Measurements from ENCODE around the gene MRPL54. TPM values are rescaled to one million over a fixed set of nuclear protein-coding genes. Genes with fewer than 3 reads are reported as not detected.

Gene MRPL54
- total and polyA plus RNA-seq, 2 experiments from 2014 or later: 57.9 to 73.0 TPM

GRCh38 chr19:3778899-3779723, 16.6 kb downstream of the MRPL54 start:
- Histone ChIP-seq H3K9me3 (ENCODE audit: low read depth) (no peaks in the 10 kb centered on the region), H3K27me3 (replicated peaks; ENCODE audit: insufficient read depth) (no peaks in the 10 kb centered on the region), H3K79me2 (ENCODE audit: insufficient read depth) (no peaks in the 10 kb centered on the region), H4K20me1 (ENCODE audit: insufficient read depth) (no peaks in the 10 kb centered on the region), H3K36me3 (ENCODE audit: low read depth) (no peaks in the 10 kb centered on the region), H3K9ac (no peak overlapping the region), H2AFZ (no peak overlapping the region), H3K4me2 (ENCODE audit: unreplicated experiment) (no peak overlapping the region), H3K4me3 (no peak overlapping the region), H3K27ac (no peak overlapping the region), H3F3A (ENCODE audit: insufficient read depth) (no peaks in the 10 kb centered on the region), H3K4me1 (ENCODE audit: insufficient read depth) (no peaks in the 10 kb centered on the region), H3K9me2 (ENCODE audit: insufficient read depth) (no peaks in the 10 kb centered on the region)
- 66 to 71% methylated on average over 26 to 44 of the region's 44 CpGs for WGBS, 2 experiments (ENCODE audit: low coverage in 1 of 2, low lambda C conversion rate in 2 of 2, missing lambda C conversion rate in 2 of 2)
- no peak for TF ChIP-seq EZH2 (IDR thresholded peaks at IDR 0.05; ENCODE audit: insufficient read depth, poor library complexity, severe bottlenecking)
- TF ChIP-seq EZH2phosphoT487 (IDR thresholded peaks at IDR 0.05; ENCODE audit: insufficient read depth, low read depth): no peak
- in situ Hi-C loops (cut with MboI): no loop called here
- no peak for DNase-seq

- in situ Hi-C loops (cut with MboI): no loop called here
- no peak overlapping the region for H3K27ac ChIP-seq
- H3K79me2 ChIP-seq (ENCODE audit: insufficient read depth): no peaks in the 10 kb centered on the region
- H3K9me2 ChIP-seq (ENCODE audit: insufficient read depth): no peaks in the 10 kb centered on the region
- no peak overlapping the region for H3K4me2 ChIP-seq (ENCODE audit: unreplicated experiment)
- no peak for TF ChIP-seq EZH2phosphoT487 (IDR thresholded peaks at IDR 0.05; ENCODE audit: insufficient read depth, low read depth)
- no peak overlapping the region for H3K9ac ChIP-seq
- H3K4me1 ChIP-seq (ENCODE audit: insufficient read depth): no peaks in the 10 kb centered on the region
- no peak overlapping the region for H2AFZ ChIP-seq
- 78 to 79% methylated on average over 9 of the region's 9 CpGs for WGBS, 2 experiments (ENCODE audit: low coverage in 1 of 2, low lambda C conversion rate in 2 of 2, missing lambda C conversion rate in 2 of 2)
- H4K20me1 ChIP-seq (ENCODE audit: insufficient read depth): no peaks in the 10 kb centered on the region
- H3K9me3 ChIP-seq (ENCODE audit: low read depth): no peaks in the 10 kb centered on the region
- H3K36me3 ChIP-seq (ENCODE audit: low read depth): no peaks in the 10 kb centered on the region
- H3K27me3 ChIP-seq (replicated peaks; ENCODE audit: insufficient read depth): peaks cover 12% of the 10 kb centered on the region
- H3K4me3 ChIP-seq: no peak overlapping the region
- no peaks in the 10 kb centered on the region for H3F3A ChIP-seq (ENCODE audit: insufficient read depth)
- no peak for DNase-seq
These were observed 18.4 kb downstream of the MRPL54 start for GRCh38 chr19:3780786-3781304.

GRCh38 chr19:3781603-3782002, 19.1 kb downstream of the MRPL54 start:
- WGBS, 2 experiments (ENCODE audit: low coverage in 1 of 2, low lambda C conversion rate in 2 of 2, missing lambda C conversion rate in 2 of 2): 77 to 85% methylated on average over 2 of the region's 2 CpGs
- in situ Hi-C loops (cut with MboI): no loop called here

GRCh38 chr19:3782330-3782729, 19.8 kb downstream of the MRPL54 start:
- WGBS, 2 experiments (ENCODE audit: low coverage in 1 of 2, low lambda C conversion rate in 2 of 2, missing lambda C conversion rate in 2 of 2): 86 to 94% methylated on average over 1 of the region's 1 CpG
- H3K27ac ChIP-seq: no peak overlapping the region
- H3K27me3 ChIP-seq (replicated peaks; ENCODE audit: insufficient read depth): peaks cover 12% of the 10 kb centered on the region
- H3K9ac ChIP-seq: no peak overlapping the region
- H3K9me3 ChIP-seq (ENCODE audit: low read depth): no peaks in the 10 kb centered on the region
- H2AFZ ChIP-seq: no peak overlapping the region
- no peaks in the 10 kb centered on the region for H4K20me1 ChIP-seq (ENCODE audit: insufficient read depth)
- in situ Hi-C loops (cut with MboI): no loop called here
- no peaks in the 10 kb centered on the region for H3F3A ChIP-seq (ENCODE audit: insufficient read depth)
- TF ChIP-seq EZH2 (IDR thresholded peaks at IDR 0.05; ENCODE audit: insufficient read depth, poor library complexity, severe bottlenecking) (no peak), EZH2phosphoT487 (IDR thresholded peaks at IDR 0.05; ENCODE audit: insufficient read depth, low read depth) (no peak)
- H3K9me2 ChIP-seq (ENCODE audit: insufficient read depth): no peaks in the 10 kb centered on the region
- no peak for DNase-seq
- H3K36me3 ChIP-seq (ENCODE audit: low read depth): no peaks in the 10 kb centered on the region
- H3K4me1 ChIP-seq (ENCODE audit: insufficient read depth): no peaks in the 10 kb centered on the region
- H3K4me2 ChIP-seq (ENCODE audit: unreplicated experiment): no peak overlapping the region
- H3K4me3 ChIP-seq: no peak overlapping the region
- no peaks in the 10 kb centered on the region for H3K79me2 ChIP-seq (ENCODE audit: insufficient read depth)

More at GRCh38 chr19:3781603-3782002, 19.1 kb downstream of the MRPL54 start:
- H3F3A ChIP-seq (ENCODE audit: insufficient read depth): no peaks in the 10 kb centered on the region
- H3K79me2 ChIP-seq (ENCODE audit: insufficient read depth): no peaks in the 10 kb centered on the region
- no peak overlapping the region for H3K4me2 ChIP-seq (ENCODE audit: unreplicated experiment)
- H3K4me3 ChIP-seq: no peak overlapping the region
- H3K27me3 ChIP-seq (replicated peaks; ENCODE audit: insufficient read depth): peaks cover 12% of the 10 kb centered on the region
- H3K4me1 ChIP-seq (ENCODE audit: insufficient read depth): no peaks in the 10 kb centered on the region
- no peak overlapping the region for H3K27ac ChIP-seq
- TF ChIP-seq EZH2phosphoT487 (IDR thresholded peaks at IDR 0.05; ENCODE audit: insufficient read depth, low read depth): no peak
- no peak for TF ChIP-seq EZH2 (IDR thresholded peaks at IDR 0.05; ENCODE audit: insufficient read depth, poor library complexity, severe bottlenecking)
- no peak overlapping the region for H3K9ac ChIP-seq
- no peaks in the 10 kb centered on the region for H4K20me1 ChIP-seq (ENCODE audit: insufficient read depth)
- no peak for DNase-seq
- H3K36me3 ChIP-seq (ENCODE audit: low read depth): no peaks in the 10 kb centered on the region
- H3K9me2 ChIP-seq (ENCODE audit: insufficient read depth): no peaks in the 10 kb centered on the region
- no peak overlapping the region for H2AFZ ChIP-seq
- H3K9me3 ChIP-seq (ENCODE audit: low read depth): no peaks in the 10 kb centered on the region
